ENCODE measurements around the gene PLAAT2. TPM values are rescaled to one million over a fixed set of nuclear protein-coding genes. Genes with fewer than 3 reads are reported as not detected.
A peak's percentile ranks its signal among the peaks of the same experiment; 100 is the strongest.

Gene PLAAT2
- total and polyA plus RNA-seq, 9 of the 15 experiments (the other 6 are each of a cell fraction or from before 2014, with no cell fraction given) = not detected

DNA sequence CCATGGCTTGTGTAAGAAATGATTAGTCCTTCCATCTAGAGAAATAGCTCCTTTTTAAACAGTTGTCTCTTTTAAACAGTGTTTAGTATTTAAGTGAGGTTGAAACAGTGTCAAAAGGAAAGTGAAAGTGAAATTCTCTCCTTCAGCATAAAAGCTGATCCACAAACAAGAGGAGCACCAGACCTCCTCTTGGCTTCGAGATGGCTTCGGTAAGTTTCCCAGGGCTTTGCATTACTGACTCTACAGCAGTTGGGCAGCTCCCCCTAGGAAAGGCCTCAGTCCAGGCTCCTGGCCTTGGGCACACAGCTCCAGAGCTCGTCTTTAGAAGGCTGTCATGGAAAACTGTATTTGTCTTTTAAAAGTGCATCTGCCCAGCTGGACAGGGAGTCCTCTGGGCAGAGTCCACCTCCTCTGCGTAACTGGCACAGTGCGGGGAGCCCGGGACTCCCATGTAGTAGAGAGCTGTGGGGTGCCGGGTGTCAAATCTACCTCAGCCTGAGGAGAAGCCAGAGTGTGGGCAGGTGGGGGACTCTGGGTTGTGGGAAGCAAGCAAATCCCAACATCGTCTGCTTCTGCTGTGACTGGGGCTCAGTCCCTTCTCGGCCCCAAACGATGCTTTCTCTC lies 26.4 kb downstream of the PLAAT2 start, which contains the start of gene PLAAT4 (continued):
- TF ChIP-seq RAD21 (CRISPR knock-in tag; conservative IDR thresholded peaks at IDR 0.05 in 1 of 2, IDR thresholded peaks at IDR 0.05 in 1 of 2) (peak in 1 of 2 experiments; percentile 19; a peak in 1 of 4 replicates), SETDB1 (IDR thresholded peaks at IDR 0.05; ENCODE audit: low read length) (no peak), MCM7 (IDR thresholded peaks at IDR 0.05) (no peak), ZNF778 (CRISPR knock-in tag; IDR thresholded peaks at IDR 0.05) (no peak), MAFG (tag; conservative IDR thresholded peaks at IDR 0.05) (no peak), TARDBP (IDR thresholded peaks at IDR 0.05) (0 out of 2 replicates have a peak, but pooled peaks have one; percentile 31), L3MBTL2 (IDR thresholded peaks at IDR 0.05) (peak; percentile 60), CTBP1 (IDR thresholded peaks at IDR 0.05; ENCODE audit: borderline replicate concordance) (peak; percentile 27; the same call in 1 of the 2 replicates), NCOA1 (IDR thresholded peaks at IDR 0.05; ENCODE audit: low read depth) (no peak)
- TF ChIP-seq, protein P1, sequence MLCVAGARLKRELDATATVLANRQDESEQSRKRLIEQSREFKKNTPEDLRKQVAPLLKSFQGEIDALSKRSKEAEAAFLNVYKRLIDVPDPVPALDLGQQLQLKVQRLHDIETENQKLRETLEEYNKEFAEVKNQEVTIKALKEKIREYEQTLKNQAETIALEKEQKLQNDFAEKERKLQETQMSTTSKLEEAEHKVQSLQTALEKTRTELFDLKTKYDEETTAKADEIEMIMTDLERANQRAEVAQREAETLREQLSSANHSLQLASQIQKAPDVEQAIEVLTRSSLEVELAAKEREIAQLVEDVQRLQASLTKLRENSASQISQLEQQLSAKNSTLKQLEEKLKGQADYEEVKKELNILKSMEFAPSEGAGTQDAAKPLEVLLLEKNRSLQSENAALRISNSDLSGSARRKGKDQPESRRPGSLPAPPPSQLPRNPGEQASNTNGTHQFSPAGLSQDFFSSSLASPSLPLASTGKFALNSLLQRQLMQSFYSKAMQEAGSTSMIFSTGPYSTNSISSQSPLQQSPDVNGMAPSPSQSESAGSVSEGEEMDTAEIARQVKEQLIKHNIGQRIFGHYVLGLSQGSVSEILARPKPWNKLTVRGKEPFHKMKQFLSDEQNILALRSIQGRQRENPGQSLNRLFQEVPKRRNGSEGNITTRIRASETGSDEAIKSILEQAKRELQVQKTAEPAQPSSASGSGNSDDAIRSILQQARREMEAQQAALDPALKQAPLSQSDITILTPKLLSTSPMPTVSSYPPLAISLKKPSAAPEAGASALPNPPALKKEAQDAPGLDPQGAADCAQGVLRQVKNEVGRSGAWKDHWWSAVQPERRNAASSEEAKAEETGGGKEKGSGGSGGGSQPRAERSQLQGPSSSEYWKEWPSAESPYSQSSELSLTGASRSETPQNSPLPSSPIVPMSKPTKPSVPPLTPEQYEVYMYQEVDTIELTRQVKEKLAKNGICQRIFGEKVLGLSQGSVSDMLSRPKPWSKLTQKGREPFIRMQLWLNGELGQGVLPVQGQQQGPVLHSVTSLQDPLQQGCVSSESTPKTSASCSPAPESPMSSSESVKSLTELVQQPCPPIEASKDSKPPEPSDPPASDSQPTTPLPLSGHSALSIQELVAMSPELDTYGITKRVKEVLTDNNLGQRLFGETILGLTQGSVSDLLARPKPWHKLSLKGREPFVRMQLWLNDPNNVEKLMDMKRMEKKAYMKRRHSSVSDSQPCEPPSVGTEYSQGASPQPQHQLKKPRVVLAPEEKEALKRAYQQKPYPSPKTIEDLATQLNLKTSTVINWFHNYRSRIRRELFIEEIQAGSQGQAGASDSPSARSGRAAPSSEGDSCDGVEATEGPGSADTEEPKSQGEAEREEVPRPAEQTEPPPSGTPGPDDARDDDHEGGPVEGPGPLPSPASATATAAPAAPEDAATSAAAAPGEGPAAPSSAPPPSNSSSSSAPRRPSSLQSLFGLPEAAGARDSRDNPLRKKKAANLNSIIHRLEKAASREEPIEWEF (CRISPR knock-in tag; IDR thresholded peaks at IDR 0.05) = peak; percentile 39; the same call in 1 of the 2 replicates
- TF ChIP-seq, protein P2, sequence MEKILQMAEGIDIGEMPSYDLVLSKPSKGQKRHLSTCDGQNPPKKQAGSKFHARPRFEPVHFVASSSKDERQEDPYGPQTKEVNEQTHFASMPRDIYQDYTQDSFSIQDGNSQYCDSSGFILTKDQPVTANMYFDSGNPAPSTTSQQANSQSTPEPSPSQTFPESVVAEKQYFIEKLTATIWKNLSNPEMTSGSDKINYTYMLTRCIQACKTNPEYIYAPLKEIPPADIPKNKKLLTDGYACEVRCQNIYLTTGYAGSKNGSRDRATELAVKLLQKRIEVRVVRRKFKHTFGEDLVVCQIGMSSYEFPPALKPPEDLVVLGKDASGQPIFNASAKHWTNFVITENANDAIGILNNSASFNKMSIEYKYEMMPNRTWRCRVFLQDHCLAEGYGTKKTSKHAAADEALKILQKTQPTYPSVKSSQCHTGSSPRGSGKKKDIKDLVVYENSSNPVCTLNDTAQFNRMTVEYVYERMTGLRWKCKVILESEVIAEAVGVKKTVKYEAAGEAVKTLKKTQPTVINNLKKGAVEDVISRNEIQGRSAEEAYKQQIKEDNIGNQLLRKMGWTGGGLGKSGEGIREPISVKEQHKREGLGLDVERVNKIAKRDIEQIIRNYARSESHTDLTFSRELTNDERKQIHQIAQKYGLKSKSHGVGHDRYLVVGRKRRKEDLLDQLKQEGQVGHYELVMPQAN (IDR thresholded peaks at IDR 0.05; ENCODE audit: borderline replicate concordance) = no peak
- TF ChIP-seq, protein P3, sequence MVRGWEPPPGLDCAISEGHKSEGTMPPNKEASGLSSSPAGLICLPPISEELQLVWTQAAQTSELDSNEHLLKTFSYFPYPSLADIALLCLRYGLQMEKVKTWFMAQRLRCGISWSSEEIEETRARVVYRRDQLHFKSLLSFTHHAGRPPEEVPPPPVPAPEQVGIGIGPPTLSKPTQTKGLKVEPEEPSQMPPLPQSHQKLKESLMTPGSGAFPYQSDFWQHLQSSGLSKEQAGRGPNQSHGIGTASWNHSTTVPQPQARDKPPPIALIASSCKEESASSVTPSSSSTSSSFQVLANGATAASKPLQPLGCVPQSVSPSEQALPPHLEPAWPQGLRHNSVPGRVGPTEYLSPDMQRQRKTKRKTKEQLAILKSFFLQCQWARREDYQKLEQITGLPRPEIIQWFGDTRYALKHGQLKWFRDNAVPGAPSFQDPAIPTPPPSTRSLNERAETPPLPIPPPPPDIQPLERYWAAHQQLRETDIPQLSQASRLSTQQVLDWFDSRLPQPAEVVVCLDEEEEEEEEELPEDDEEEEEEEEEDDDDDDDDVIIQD (CRISPR knock-in tag; IDR thresholded peaks at IDR 0.05) = no peak

All from K562 (cell line).